HG02571 (cell line): ENCODE data around the gene OSMR.

Source experiments
- ATAC-seq: cut with Tn5 transposase; IDR thresholded peaks from one replicate; pipeline ENCODE4 v1.9.1; 2021; ENCODE audit warnings: mild to moderate bottlenecking, moderate library complexity; ENCODE audit not compliant: unreplicated experiment

The OSMR gene

GRCh38 chr5:38871058-38871605 is 25.3 kb downstream of the OSMR start:
- no peak for ATAC-seq

GRCh38 chr5:38871790-38872551 is 26.2 kb downstream of the OSMR start:
- ATAC-seq, result no peak

- no peak for ATAC-seq
These were observed 27.0 kb downstream of the OSMR start for GRCh38 chr5:38872826-38873225.

GRCh38 chr5:38874948-38875456 is 29.2 kb downstream of the OSMR start:
- no peak for ATAC-seq

- ATAC-seq, result no peak
These were observed 32.7 kb downstream of the OSMR start for GRCh38 chr5:38878391-38879077.

- no peak for ATAC-seq
These were observed 33.3 kb downstream of the OSMR start for GRCh38 chr5:38879078-38879460.

- no peak for ATAC-seq
These were observed 38.0 kb downstream of the OSMR start for GRCh38 chr5:38883842-38884241.

- no peak for ATAC-seq
These were observed 39.4 kb downstream of the OSMR start for GRCh38 chr5:38885208-38885607.

- no peak for ATAC-seq
These were observed 42.2 kb downstream of the OSMR start for GRCh38 chr5:38888041-38888440.

GRCh38 chr5:38889424-38889823 is 43.6 kb downstream of the OSMR start:
- no peak for ATAC-seq

- ATAC-seq, result no peak
These were observed 45.8 kb downstream of the OSMR start for GRCh38 chr5:38891563-38891962.

GRCh38 chr5:38892363-38892762 is 46.6 kb downstream of the OSMR start:
- ATAC-seq, result no peak

- ATAC-seq, result no peak
These were observed 50.9 kb downstream of the OSMR start for GRCh38 chr5:38896760-38897159.

GRCh38 chr5:38899936-38900335 is 54.1 kb downstream of the OSMR start:
- ATAC-seq, result no peak

GRCh38 chr5:38905516-38905915 is 59.7 kb downstream of the OSMR start:
- ATAC-seq, result no peak

GRCh38 chr5:38906503-38906902 is 60.7 kb downstream of the OSMR start:
- ATAC-seq, result no peak

- ATAC-seq, result no peak
These were observed 66.1 kb downstream of the OSMR start for GRCh38 chr5:38911933-38912332.

- no peak for ATAC-seq
These were observed 67.9 kb downstream of the OSMR start for GRCh38 chr5:38913714-38914113.

GRCh38 chr5:38916802-38917201 is 71.0 kb downstream of the OSMR start:
- ATAC-seq, result no peak

GRCh38 chr5:38921174-38921573 is 75.4 kb downstream of the OSMR start:
- ATAC-seq, result no peak

- no peak for ATAC-seq
These were observed 76.4 kb downstream of the OSMR start for GRCh38 chr5:38922199-38922598.
